ENCODE data around the gene NTRK3.
"Not testable (repeated sequence)": the region's sequence is repeated elsewhere in the genome, so short reads cannot be mapped to it uniquely, and the experiment has no call there.

Gene NTRK3

GRCh38 chr15:88072598-88073390, 183.7 kb downstream of the NTRK3 start:
- no peak for DNase-seq (ENCODE audit: low spot score)

GRCh38 chr15:88072133-88072532, 184.4 kb downstream of the NTRK3 start:
- DNase-seq (ENCODE audit: low spot score): not testable (repeated sequence)

- DNase-seq (ENCODE audit: low spot score): no peak
Observed at GRCh38 chr15:88071141-88071540, 185.4 kb downstream of the NTRK3 start.

- DNase-seq (ENCODE audit: low spot score): no peak
Observed at GRCh38 chr15:88069561-88069960, 187.0 kb downstream of the NTRK3 start.

- DNase-seq (ENCODE audit: low spot score): no peak
Observed at GRCh38 chr15:88067331-88067685, 189.2 kb downstream of the NTRK3 start.

GRCh38 chr15:88066636-88067330, 189.8 kb downstream of the NTRK3 start:
- no peak for DNase-seq (ENCODE audit: low spot score)

- peak; percentile 6 for DNase-seq (ENCODE audit: low spot score)
Observed at GRCh38 chr15:88061452-88061851, 195.1 kb downstream of the NTRK3 start.

- DNase-seq (ENCODE audit: low spot score): no peak
Observed at GRCh38 chr15:88060383-88060782, 196.2 kb downstream of the NTRK3 start.

GRCh38 chr15:88057836-88058235, 198.7 kb downstream of the NTRK3 start:
- DNase-seq (ENCODE audit: low spot score): no peak

GRCh38 chr15:88049506-88049905, 207.0 kb downstream of the NTRK3 start:
- no peak for DNase-seq (ENCODE audit: low spot score)

- DNase-seq (ENCODE audit: low spot score): no peak
Observed at GRCh38 chr15:88048755-88049154, 207.8 kb downstream of the NTRK3 start.

GRCh38 chr15:88048237-88048636, 208.3 kb downstream of the NTRK3 start:
- no peak for DNase-seq (ENCODE audit: low spot score)

- no peak for DNase-seq (ENCODE audit: low spot score)
Observed at GRCh38 chr15:88046576-88047129, 209.9 kb downstream of the NTRK3 start.

- DNase-seq (ENCODE audit: low spot score): no peak
Observed at GRCh38 chr15:88043396-88043795, 213.1 kb downstream of the NTRK3 start.

- DNase-seq (ENCODE audit: low spot score): no peak
Observed at GRCh38 chr15:88042047-88042446, 214.5 kb downstream of the NTRK3 start.

GRCh38 chr15:88040516-88040915, 216.0 kb downstream of the NTRK3 start:
- DNase-seq (ENCODE audit: low spot score): peak; percentile 25

GRCh38 chr15:88038261-88038660, 218.3 kb downstream of the NTRK3 start:
- DNase-seq (ENCODE audit: low spot score): no peak

- no peak for DNase-seq (ENCODE audit: low spot score)
Observed at GRCh38 chr15:88036154-88036839, 220.2 kb downstream of the NTRK3 start.

GRCh38 chr15:88035381-88035780, 221.2 kb downstream of the NTRK3 start:
- DNase-seq (ENCODE audit: low spot score): no peak

GRCh38 chr15:88033421-88033820, 223.1 kb downstream of the NTRK3 start:
- not testable (repeated sequence) for DNase-seq (ENCODE audit: low spot score)

GRCh38 chr15:88032787-88033186, 223.8 kb downstream of the NTRK3 start:
- peak; percentile 66 for DNase-seq (ENCODE audit: low spot score)

GRCh38 chr15:88031461-88031860, 225.1 kb downstream of the NTRK3 start:
- peak; percentile 24 for DNase-seq (ENCODE audit: low spot score)

GRCh38 chr15:88029696-88030095, 226.8 kb downstream of the NTRK3 start:
- DNase-seq (ENCODE audit: low spot score): peak; percentile 67
